ENCODE measurements around the gene PMM1.

DNA sequence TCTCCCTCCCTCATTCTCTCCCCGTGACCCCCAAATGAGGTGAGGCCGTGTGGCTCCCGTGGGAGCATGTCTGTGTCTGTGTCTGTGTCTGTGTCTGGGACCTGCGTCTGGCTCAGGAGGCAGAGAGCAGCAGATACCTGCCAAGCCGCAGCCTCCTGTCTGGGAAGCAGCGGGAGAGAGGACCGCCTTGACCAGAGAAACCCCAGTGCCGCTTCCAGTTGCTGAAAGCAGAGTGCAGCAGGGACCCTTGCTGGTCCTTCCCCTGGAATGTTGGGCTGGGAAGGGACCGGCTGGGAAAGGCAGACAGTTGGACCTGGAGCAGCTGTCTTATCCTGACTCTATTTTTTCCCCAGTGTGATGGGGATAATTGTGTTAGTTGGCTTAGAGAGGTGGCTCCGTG is 28.3 kb downstream of the PMM1 start:
- TF ChIP-seq, protein P1, sequence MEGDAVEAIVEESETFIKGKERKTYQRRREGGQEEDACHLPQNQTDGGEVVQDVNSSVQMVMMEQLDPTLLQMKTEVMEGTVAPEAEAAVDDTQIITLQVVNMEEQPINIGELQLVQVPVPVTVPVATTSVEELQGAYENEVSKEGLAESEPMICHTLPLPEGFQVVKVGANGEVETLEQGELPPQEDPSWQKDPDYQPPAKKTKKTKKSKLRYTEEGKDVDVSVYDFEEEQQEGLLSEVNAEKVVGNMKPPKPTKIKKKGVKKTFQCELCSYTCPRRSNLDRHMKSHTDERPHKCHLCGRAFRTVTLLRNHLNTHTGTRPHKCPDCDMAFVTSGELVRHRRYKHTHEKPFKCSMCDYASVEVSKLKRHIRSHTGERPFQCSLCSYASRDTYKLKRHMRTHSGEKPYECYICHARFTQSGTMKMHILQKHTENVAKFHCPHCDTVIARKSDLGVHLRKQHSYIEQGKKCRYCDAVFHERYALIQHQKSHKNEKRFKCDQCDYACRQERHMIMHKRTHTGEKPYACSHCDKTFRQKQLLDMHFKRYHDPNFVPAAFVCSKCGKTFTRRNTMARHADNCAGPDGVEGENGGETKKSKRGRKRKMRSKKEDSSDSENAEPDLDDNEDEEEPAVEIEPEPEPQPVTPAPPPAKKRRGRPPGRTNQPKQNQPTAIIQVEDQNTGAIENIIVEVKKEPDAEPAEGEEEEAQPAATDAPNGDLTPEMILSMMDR (conservative IDR thresholded peaks at IDR 0.05), result no peak
- TF ChIP-seq EZH2 (IDR thresholded peaks at IDR 0.05; ENCODE audit: low read depth), result no peak

Measured in PC-9 (cell line).